ENCODE results near the gene ATG9A.
"Not testable (repeated sequence)": the region's sequence is repeated elsewhere in the genome, so short reads cannot be mapped to it uniquely, and the experiment has no call there.

ATG9A gene

GRCh38 chr2:219229305-219230058 lies at the start of gene ATG9A, which contains the start of gene ANKZF1:
Gene ATG9A, minus strand, starts transcription at chr2:219229636. Its CDS starts 1,612 bp downstream, at chr2:219228024.
Gene ANKZF1, plus strand, starts transcription at chr2:219229806. Its CDS starts 452 bp downstream, at chr2:219230258.
- peak; percentile 96 for FAIRE-seq

- FAIRE-seq, result no peak
These were observed 49.3 kb upstream of the ATG9A start for GRCh38 chr2:219278655-219279150.

- FAIRE-seq, result peak; percentile 35
These were observed 48.5 kb upstream of the ATG9A start for GRCh38 chr2:219277703-219278654.

- FAIRE-seq, result no peak
These were observed 45.0 kb upstream of the ATG9A start for GRCh38 chr2:219274361-219274921.

GRCh38 chr2:219273937-219274336 lies 44.5 kb upstream of the ATG9A start:
- FAIRE-seq, result no peak

GRCh38 chr2:219272995-219273394 lies 43.6 kb upstream of the ATG9A start:
- no peak for FAIRE-seq

- no peak for FAIRE-seq
These were observed 42.9 kb upstream of the ATG9A start for GRCh38 chr2:219272356-219272755.

- no peak for FAIRE-seq
These were observed 41.6 kb upstream of the ATG9A start for GRCh38 chr2:219271021-219271420.

- no peak for FAIRE-seq
These were observed 40.6 kb upstream of the ATG9A start for GRCh38 chr2:219270055-219270372.

GRCh38 chr2:219269362-219270054 lies 40.1 kb upstream of the ATG9A start:
- FAIRE-seq, result no peak

- no peak for FAIRE-seq
These were observed 38.9 kb upstream of the ATG9A start for GRCh38 chr2:219268294-219268693.

GRCh38 chr2:219266886-219267285 lies 37.5 kb upstream of the ATG9A start:
- no peak for FAIRE-seq

GRCh38 chr2:219266232-219266631 lies 36.8 kb upstream of the ATG9A start:
- no peak for FAIRE-seq

- no peak for FAIRE-seq
These were observed 31.8 kb upstream of the ATG9A start for GRCh38 chr2:219261024-219261855.

GRCh38 chr2:219258942-219259341 lies 29.5 kb upstream of the ATG9A start:
- FAIRE-seq, result not testable (repeated sequence)

GRCh38 chr2:219254590-219255201 lies 25.3 kb upstream of the ATG9A start:
- no peak for FAIRE-seq

- no peak for FAIRE-seq
These were observed 24.5 kb upstream of the ATG9A start, which contains the start of gene TUBA4A for GRCh38 chr2:219253753-219254589. Gene TUBA4A, minus strand, starts transcription at chr2:219253918. Its CDS starts 60 bp downstream, at chr2:219253858.

- FAIRE-seq, result no peak
These were observed 23.7 kb upstream of the ATG9A start, which contains the start of gene TUBA4B for GRCh38 chr2:219252900-219253752. Gene TUBA4B, plus strand, starts transcription at chr2:219253243. Its CDS starts 165 bp downstream, at chr2:219253408.

GRCh38 chr2:219252570-219252899 lies 23.1 kb upstream of the ATG9A start:
- FAIRE-seq, result no peak

Measured in A204.1 (cell line).